ENCODE data around the gene SPRN.

Gene SPRN

DNA sequence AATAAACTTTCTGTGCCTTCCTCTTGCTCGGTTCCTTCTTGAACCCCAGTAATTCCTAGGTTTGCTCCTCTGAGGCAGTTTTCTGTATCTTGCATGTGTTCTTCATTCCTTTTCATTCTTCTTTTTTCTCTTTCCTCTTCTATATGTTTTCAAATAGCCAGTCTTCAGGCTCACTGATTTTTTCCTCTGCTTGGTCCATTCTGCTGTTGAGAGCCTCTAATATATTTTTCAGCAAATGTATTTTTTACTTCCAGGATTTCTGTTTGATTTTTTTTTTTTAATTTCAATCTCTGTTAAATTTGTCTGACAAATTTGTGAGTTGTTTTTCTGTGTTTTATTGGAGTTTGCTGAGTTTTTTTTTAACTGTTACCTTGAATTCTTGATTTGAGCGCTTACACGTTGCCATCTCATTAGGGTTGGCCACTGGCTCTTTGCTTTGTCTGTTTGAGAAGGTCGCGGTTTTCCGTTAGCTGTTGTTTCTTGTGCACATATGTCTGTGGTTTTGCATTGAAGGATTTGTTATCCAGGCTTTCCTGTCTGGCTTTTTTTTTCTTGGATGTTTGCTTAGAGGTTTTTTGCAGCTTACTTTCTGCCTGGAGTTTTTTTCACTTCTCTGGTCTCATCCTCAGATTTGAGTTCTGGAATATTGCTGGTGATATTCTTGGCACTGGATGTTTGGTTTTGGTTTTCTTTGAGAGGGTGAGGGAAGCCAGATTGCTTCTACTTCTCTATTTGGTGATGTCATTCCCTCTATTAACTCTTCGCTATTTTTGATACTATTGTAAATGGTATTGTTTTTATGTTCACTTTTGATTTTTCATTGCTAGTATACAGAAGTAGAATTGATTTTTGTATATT is 12.7 kb downstream of the SPRN start:
- in situ Hi-C loops (cut with MboI; ENCODE audit: low sequenced_read_pairs), result loop anchor here (10.0 kb wide), 1 partner anchor 163 kb away; no protein-coding TSS in a partner anchor

DNA sequence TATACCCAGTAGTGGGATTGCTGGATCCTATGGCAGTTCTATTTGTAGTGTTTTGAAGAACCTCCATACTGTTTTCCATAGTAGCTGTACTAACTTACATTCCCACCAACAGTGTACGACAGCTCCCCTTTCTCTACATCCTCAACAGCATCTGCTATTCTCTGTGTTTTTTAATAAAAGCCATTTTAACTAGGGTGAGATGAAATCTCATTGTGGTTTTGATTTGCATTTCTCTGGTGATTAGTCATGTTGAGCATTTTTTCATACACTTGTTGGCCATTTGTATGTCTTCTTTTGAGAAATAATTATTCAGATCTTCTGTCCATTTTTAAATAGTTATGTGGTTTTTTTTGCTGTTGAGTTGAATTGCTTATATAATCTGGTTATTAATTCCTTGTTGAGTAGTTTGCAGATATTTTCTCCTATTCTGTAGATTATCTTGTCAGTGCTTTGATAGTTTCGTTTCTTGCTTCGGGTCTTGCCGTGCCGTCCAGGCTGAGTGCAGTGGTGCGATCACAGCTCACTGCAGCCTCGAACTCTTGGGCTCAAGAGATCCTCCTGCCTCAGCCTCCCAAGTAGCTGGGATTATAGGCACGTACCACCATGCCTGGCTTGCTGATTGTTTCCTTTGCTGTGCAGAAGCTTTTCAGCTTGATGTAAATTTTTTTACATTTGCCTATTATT is 18.4 kb downstream of the SPRN start:
- in situ Hi-C loops (cut with MboI; ENCODE audit: low sequenced_read_pairs), result no loop called here

DNA sequence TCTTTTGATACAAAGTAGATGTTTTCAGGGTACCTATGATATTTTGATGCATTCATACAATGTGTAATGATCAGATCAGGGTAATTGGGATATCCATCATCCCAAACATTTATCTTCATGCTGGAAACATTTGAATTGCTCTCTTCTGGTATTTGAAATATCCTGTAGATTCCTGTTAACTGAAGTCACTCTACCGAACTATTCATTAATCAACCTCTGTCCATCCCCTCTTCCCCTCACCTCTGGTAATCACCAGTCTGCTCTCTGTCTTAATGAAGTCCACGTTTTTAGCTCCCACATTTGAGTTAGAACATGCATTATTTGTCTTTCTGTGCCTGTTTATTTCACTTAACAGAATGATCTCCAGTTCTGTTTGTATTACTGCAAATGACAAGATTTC is 19.2 kb downstream of the SPRN start:
- in situ Hi-C loops (cut with MboI; ENCODE audit: low sequenced_read_pairs), result no loop called here

DNA sequence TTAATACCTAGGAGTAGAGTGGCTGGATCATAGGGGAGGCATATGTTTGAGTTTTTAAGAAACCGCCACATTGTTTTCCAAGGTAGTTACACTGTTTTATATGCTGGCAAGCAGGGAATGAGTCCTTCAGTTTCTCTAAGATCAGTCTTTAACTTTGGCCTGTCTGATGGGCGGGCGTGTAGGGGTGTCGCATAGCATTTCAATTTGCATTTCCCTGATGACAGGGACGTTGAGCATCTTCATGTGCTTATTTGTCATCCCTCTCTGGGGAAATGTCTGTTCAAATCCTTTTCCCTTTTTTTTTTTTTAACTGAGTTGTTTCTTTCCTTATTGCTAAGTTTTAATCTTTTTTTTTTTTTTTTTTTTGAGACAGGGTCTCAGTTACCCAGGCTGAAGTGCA is 20.6 kb downstream of the SPRN start:
- in situ Hi-C loops (cut with MboI; ENCODE audit: low sequenced_read_pairs), result no loop called here

DNA sequence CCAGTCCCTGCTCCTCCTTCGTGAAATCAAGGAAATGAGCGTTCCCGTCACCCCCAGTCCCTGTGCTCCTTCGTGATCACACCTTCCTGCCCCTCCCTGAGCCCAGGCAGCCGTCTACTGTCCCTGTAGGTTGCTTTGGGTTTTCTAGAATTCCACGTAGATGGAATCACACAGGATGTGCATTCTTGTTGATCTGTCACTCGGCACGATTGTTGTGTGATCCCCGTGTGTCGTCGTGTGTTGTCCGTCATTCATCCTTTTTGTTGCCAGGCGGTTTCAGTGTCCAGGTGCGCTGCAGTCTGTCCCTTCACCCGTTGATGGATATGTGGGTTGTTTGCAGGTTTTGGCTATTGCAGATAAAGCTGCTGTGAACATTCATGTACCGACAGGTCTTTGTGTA is 21.1 kb downstream of the SPRN start:
- in situ Hi-C loops (cut with MboI; ENCODE audit: low sequenced_read_pairs), result no loop called here

DNA sequence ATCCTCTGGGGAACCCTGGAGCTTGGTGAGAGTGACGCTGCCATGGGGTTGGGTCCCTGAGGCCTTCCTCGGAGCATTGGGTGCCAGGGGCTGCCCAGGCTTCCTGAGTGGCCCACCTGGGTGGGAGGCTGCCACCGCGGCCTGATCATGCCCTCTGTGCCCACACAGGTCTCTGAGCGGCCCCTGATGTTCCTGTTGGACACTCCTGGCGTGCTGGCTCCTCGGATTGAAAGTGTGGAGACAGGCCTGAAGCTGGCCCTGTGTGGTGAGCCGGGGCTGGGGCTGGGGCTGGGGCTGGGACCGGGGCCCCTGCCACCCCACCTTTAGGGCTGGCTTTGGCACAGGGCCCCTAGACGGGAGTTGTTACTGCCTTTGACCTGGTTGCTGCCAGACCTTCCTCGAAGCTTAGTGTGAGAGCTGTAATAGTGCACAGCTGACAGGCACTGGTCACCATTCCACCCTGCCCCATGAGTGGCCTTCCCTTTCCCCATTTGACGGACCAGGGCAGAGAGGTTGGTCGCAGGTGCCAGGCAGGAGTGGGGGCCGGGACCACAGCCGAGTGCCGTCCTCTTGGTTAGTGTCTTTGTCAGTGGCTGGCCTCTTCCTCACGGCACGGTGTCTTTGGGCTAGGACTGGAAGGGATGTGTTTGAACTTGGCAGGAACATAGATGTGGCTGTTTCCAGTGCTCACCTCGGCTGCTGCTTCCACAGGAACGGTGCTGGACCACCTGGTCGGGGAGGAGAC is 22.3 kb downstream of the SPRN start:
- in situ Hi-C loops (cut with MboI; ENCODE audit: low sequenced_read_pairs), result no loop called here

DNA sequence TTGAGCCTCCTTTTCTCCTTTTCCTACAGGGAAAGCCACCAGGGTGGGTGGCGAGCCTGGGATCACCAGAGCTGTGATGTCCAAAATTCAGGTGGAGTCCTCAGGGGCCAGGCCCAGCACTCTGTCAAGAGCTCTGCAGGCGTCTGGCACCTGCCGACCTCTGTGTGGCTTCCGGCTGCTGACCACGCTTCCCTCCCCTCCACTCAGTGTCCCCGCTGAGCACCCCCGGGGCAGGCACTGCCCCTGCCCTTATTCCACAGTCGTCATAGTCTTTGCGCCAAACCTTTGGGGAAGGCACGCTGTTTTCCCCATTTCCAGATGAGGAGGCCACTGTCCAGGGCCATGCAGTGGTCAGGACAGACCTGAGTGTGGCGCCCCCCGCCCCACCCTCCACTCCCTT is 22.9 kb downstream of the SPRN start:
- in situ Hi-C loops (cut with MboI; ENCODE audit: low sequenced_read_pairs), result no loop called here

DNA sequence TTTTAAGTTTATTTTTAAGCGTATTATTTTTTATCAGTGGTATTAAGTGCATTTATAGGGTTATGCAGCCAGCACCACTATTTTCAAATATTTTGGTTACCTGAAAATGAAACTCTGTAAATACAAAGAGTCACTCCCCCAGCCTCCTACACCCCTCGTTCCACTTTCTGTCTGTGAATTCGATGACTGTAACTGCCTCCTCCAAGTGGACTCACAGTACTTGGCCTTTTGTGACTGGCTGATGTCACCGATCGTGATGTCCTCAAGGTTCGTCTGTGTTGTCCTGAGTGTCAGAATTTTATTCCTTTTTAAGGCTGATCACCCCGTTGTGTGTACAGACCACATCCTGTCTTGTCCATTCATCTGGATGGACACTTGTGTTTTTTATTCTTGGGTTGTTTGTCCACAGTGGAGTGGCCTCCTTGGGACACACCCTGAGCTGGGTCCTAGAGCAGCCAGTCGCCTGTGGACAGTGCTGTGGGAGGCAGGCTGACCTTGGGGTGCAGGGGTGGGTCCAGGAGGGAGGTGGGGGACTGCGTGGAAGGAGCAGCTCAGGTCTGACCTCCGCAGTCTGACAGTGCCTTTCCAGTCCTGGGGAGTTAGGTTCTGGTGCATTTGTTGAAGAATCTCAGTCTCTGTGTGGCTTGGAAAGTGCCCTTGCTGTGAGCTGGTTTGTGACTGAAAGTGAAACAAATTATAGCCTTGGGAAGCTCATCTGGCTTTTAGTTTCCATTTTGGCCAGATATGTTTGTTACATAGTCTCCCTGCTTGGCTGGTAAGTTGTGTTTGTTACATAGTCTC is 23.6 kb downstream of the SPRN start:
- in situ Hi-C loops (cut with MboI; ENCODE audit: low sequenced_read_pairs), result no loop called here

DNA sequence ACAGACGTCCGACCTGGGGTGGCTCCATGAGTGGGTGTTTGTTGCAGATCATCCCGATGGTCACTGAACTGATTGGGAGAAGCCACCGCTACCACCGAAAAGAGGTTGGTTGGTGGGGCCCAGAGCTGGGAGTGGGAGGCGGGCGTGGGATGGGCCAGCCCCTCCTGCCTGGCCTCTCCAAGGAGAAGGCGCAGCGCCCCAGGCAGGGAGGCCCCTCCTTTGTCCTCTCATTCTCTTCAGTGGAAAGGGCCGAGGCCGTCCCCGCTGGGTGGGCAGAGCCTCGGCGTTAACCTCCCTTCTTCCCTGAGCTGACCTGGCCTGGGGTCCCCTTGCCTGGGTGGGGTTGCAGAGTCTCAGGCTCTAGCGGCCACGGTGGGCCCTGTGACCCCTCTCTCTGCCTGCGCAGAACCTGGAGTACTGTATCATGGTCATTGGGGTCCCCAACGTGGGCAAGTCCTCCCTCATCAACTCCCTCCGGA is 25.3 kb downstream of the SPRN start:
- in situ Hi-C loops (cut with MboI; ENCODE audit: low sequenced_read_pairs), result no loop called here

DNA sequence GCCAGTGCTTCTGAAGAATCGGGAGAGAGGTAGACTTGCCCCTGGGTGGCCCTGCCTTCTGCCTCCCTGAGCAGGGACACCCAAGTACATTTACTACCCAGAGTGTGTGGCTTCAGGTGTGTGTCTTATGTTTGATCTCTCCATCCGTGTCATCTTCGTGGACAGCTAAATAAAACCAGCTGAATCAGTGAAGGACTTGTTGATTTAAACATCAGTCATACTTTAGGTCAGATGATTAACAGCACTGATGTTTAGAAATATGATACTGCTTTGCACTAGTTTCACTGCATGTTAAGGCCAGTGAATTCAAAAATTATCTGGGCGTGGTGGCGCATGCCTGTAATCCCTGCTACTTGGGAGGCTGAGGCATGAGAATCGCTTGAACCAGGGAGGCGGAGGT is 26.5 kb downstream of the SPRN start:
- in situ Hi-C loops (cut with MboI; ENCODE audit: low sequenced_read_pairs), result no loop called here

DNA sequence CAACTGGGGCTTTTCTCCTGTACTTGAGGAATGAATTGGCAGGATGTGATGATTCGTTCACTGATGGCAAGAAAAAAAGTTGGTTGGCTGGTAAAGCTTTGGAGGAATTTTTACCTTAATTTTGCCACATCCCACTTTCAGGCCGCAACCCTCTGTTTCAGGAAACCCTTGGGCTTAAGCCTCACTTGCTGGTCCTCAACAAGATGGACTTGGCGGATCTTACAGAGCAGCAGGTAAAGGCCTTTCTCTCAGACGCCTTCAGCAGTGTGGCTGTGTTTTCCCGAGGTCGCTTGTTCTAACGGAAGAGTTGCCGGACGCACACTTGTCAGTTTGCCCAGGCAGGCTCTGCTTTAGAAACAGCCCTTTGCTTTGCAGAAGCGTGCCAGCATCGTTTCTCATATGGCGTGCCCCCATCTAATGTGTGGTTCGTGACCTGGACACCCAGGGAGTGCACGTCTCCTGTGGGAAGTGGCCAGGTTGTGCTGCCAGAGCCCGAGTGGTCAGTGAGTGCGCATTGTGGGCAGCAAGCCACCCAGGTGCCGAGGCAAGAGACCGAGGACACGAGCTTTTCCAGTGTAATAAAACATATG is 28.3 kb downstream of the SPRN start:
- in situ Hi-C loops (cut with MboI; ENCODE audit: low sequenced_read_pairs), result no loop called here

DNA sequence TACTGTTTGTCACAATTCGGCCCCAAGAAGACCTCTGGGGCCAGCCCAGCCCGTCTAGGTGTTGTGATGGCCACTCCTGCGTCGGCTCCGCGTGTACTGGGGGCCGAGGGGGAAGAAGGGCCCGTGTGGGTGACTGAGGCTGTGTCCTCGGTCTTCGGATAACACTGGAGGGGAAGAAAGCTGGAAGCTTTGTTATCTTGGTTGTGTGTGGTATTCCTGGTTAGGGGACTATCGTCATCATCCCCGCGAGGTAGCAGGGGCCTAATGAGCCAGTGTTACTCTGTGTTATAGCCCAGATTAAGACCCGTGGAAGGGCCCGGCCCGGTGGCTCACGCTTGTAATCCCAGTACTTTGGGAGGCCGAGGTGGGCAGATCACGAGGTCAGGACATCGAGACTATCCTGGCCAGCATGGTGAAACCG is 29.6 kb downstream of the SPRN start:
- in situ Hi-C loops (cut with MboI; ENCODE audit: low sequenced_read_pairs), result no loop called here

DNA sequence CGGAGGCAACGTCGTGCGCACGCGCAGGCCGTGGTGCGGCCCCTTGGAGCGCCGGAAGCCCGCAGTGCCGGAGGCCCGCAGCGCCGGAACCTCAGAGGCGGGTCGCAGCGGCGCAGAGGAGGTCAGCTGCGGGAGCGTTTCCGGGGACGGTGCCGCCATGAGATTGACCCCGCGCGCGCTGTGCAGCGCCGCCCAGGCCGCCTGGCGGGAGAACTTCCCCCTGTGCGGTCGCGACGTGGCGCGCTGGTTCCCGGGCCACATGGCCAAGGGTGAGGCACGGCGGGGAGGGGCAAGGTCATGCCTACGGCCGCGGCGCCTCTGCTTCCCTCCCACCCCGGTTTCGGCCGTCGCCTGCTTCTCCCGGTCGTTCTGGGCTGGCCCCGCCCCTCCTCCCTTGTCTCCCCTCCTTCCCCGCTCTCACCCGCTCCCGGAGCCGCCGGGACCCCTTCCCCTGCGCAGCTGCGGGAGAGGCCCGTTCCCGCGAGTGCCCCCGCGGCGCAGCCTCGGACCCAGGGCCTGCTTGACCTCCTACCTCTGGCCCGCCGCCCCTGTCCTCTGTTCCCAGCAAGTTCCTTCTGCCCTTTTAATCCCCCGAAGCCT is 30.3 kb downstream of the SPRN start, which contains the start of gene MTG1:
Gene MTG1 (plus strand): TSS at position 94 of the 600 bp plus-strand sequence. CDS start 64 bp downstream, at position 158.
- in situ Hi-C loops (cut with MboI; ENCODE audit: low sequenced_read_pairs), result no loop called here

DNA sequence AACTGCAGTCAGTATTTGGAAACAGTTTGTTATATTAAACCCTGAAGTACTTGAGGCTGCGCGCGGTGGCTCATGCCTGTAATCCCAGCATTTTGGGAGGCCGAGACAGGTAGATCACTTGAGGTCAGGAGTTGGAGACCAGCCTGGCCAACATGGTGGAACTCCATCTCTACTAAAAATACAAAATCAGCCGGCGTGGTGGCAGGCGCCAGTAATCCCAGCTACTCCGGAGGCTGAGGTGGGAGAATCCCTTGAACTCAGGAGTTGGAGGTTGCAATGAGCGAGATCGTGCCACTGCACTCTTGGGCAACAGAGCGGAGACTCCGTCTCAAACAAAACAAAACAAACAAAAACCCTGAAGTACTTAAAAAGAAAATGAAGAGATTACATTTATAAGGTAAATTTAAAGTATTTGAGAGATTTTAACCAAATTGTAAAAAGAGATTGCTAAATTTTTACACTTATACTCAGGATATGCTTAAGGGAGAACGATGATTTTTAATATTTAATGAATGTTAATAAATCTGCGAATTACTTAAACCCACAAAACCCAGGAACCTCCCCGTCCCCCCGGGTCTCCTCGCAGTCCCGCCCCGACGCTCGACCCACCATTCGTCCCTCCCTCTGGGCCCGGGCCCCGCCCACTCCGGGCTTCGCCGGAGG is 30.9 kb downstream of the SPRN start:
- in situ Hi-C loops (cut with MboI; ENCODE audit: low sequenced_read_pairs), result no loop called here

DNA sequence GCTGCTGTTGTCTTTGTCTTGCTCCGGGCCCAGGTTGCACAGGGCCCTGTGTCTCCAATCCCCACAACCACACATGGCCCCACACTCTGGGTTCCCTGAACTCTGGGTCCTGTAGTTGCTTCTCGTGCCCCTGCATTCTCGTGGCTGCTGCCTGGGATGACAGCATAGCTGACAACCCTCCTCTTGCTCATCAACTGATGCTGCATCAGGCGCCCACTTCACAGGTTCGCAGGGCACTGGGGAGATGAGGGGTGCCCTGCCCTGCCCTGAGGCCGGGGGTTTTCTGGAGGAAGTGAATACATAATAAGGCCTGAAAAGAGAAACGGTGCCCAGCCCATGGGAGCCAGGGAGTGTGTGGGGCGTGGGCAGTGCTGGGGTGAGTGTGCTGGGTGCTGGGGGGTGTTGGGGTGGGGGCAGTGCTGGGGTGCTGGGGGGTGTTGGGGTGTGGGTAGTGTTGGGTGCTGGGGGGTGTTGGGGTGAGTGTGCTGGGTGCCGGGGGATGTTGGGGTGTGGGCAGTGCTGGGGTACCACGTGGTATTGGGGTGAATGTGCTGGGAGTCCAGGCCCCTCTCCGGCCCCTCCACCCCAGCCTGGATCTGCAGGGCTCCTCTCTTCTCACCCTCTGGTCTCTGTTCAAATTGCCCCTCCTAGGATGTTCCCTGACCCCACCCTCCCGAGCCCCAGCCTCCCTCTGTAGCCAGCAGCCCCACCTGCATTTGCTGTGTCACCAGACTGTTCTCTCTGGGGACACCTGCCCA is 32.5 kb downstream of the SPRN start:
- in situ Hi-C loops (cut with MboI; ENCODE audit: low sequenced_read_pairs), result no loop called here

DNA sequence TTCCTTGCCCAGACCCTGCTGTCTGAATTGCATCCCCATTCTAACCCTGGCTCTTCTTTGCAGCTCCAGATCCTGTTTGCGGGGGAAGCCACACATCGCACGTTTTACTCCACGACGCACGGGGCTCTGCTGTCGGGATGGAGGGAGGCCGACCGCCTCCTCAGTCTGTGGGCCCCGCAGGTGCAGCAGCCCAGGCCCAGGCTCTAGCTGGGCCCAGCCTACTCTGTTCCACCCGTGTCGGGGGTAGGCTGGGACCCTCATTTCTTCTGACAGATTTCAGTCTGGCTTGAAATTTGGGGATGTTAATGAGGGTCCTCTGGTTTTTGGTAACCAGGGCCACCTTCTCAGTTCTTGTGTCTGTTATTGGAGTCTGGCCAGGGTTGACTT is 33.2 kb downstream of the SPRN start:
- in situ Hi-C loops (cut with MboI; ENCODE audit: low sequenced_read_pairs), result no loop called here

DNA sequence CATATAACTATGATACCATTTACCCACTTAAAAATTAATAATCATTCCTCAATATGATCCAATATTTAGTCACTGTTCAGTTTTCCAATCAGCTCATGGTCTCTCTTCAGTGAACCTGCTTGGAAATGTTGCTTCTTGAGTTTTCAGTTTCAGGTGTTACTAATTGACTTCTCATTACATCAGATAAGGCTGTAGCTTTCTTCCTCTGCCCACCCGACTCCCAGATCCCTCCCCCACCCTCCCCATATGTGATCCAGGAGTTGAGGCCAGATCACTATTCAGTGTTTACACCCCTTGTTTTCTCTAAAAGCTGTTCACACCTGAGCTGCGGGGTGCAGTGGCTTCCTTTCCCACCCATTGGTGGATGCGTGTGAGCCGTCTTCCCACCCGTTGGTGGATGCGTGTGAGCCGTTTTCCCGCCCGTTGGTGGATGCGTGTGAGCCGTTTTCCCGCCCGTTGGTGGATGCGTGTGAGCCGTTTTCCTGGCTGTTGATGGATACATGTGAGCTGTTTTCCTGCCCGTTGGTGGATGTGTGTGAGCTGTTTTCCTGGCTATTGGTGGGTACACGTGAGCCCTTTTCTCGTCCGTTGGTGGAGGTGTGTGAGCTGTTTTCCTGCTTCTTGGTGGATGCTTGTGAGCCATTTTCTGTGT is 33.7 kb downstream of the SPRN start:
- in situ Hi-C loops (cut with MboI; ENCODE audit: low sequenced_read_pairs), result no loop called here

Data from HL-60/S4 treated with retinoic acid at 250 ng/mL for 4 days and 3 days (cell line).